HG03558 (cell line): ENCODE results near the gene SRA1.

ENCODE experiments used
- ATAC-seq: cut with Tn5 transposase; IDR thresholded peaks from one replicate; pipeline ENCODE4 v1.9.1; 2021; ENCODE audit warnings: moderate number of reproducible peaks; ENCODE audit not compliant: unreplicated experiment; ENCODE audit errors: extremely low read depth

The SRA1 gene

GRCh38 chr5:140571105-140571504 is 13.8 kb upstream of the SRA1 start:
- no peak for ATAC-seq

GRCh38 chr5:140570488-140570887 is 13.2 kb upstream of the SRA1 start:
- no peak for ATAC-seq

GRCh38 chr5:140570058-140570457 is 12.8 kb upstream of the SRA1 start:
- ATAC-seq: no peak

GRCh38 chr5:140569197-140569596 is 11.9 kb upstream of the SRA1 start:
- no peak for ATAC-seq

GRCh38 chr5:140568443-140569063 is 11.3 kb upstream of the SRA1 start:
- no peak for ATAC-seq

GRCh38 chr5:140567871-140568270 is 10.6 kb upstream of the SRA1 start:
- no peak for ATAC-seq

DNA sequence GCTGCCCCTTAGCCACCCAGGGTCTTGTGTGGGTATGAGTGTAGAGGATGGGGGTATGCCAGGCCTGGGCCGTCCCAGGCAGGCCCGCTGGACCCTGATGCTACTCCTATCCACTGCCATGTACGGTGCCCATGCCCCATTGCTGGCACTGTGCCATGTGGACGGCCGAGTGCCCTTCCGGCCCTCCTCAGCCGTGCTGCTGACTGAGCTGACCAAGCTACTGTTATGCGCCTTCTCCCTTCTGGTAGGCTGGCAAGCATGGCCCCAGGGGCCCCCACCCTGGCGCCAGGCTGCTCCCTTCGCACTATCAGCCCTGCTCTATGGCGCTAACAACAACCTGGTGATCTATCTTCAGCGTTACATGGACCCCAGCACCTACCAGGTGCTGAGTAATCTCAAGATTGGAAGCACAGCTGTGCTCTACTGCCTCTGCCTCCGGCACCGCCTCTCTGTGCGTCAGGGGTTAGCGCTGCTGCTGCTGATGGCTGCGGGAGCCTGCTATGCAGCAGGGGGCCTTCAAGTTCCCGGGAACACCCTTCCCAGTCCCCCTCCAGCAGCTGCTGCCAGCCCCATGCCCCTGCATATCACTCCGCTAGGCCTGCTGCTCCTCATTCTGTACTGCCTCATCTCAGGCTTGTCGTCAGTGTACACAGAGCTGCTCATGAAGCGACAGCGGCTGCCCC is 10.0 kb upstream of the SRA1 start:
- ATAC-seq: no peak

GRCh38 chr5:140566665-140567064 is 9.4 kb upstream of the SRA1 start:
- ATAC-seq: no peak

DNA sequence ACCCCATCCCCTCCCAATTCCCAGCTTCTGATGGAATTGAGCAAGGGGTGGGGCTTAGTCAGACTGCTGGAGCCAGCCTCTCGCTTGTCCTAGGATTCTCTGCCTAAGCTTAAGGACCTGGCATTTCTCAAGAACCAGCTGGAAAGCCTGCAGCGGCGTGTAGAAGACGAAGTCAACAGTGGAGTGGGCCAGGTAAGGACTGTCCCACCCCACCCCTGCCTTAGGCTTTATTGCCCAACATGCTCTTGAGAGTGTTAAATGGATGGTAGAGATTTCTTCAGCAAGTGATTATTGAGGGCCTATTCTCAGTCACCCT is 8.5 kb upstream of the SRA1 start:
- no peak for ATAC-seq

DNA sequence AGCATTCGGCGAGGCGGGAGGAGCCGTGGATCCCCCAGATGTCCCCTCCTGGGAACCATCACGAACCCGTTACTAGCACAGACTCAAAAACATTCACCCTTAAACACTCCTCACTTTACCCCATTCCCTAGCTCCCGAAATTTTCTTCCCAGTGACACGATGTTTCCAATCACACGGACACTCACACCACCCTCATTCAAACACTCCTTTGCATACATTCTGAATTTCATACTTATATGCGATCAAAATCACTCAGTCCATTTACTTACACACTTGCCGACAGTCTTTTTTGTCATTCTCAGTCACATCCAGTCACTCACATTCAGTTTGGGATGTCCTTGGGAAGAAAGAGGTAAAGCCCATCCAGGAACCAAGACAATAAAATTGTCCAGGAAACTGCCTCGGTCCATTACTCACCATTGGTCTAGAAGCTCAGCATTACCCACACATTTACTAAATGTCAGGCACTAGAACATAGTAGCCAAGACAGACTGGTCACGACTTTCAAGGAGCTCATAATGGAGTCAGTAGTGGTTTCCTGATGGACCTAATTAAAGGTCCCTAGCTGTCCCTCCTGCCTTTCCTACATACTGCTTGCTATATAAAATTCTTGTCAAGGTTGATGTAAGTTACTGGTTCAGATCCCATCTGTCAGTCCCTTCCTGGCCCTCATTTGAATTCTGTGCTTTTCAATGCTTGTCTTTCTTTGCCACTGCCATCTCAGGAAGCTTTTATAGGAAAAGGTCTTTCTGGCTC is 7.9 kb upstream of the SRA1 start:
- ATAC-seq: no peak

GRCh38 chr5:140564196-140565023 is 7.1 kb upstream of the SRA1 start, which contains the start of the genes APBB3 and SLC35A4:
TSS of gene APBB3 (minus strand) at chr5:140564598. CDS start at chr5:140564245, 353 bp downstream.
TSS of gene SLC35A4 (plus strand) at chr5:140564828. CDS start at chr5:140567170, 2,342 bp downstream.
- peak; percentile 69 for ATAC-seq

- ATAC-seq: no peak
These were observed 6.3 kb upstream of the SRA1 start for GRCh38 chr5:140563596-140563995.

GRCh38 chr5:140561753-140562523 is 4.7 kb upstream of the SRA1 start:
- ATAC-seq: no peak

- ATAC-seq: no peak
These were observed 3.0 kb upstream of the SRA1 start for GRCh38 chr5:140560227-140560626.

DNA sequence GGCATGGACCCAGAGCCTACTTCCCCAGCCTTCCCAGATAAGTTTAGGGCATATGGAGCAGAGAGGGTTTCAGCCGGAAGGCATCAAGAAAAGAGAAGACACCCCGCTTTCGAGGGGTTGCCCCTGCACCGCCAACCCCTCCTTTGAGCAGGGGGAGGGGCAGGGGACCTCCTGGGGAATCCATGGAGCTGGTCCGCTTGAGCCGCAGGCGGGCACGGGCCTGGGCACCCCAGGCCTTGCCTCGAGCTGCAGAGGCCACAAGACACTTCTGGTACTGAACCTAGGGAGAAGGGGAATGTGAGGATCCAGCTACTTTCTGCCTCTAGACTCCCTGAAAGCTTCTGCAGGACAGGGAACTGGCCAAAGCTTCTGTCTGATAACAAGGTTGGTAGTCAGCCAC is 1.3 kb upstream of the SRA1 start:
- ATAC-seq: no peak

DNA sequence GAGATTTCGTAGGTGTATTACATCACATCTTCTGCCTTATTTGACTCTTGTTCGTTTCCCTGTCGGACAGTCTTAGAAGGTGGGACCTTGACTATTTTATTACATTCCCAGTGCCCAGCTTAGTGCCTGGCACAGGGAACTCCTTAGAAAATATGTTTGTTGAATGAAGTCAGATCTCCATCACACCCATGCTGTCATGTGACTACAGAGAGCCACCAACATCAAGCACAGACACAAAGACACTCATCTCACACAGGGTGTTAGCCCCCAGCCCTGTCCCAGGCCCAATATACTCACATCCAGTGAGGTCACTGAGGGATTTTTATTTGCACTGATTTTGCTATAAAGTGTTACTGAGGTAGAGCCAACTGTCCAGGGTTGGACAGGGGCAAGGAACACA is 692 bp upstream of the SRA1 start:
- ATAC-seq: no peak

GRCh38 chr5:140556438-140556837 is 835 bp downstream of the SRA1 start:
- ATAC-seq: no peak

GRCh38 chr5:140555747-140556312 is 1.4 kb downstream of the SRA1 start:
- ATAC-seq: no peak

DNA sequence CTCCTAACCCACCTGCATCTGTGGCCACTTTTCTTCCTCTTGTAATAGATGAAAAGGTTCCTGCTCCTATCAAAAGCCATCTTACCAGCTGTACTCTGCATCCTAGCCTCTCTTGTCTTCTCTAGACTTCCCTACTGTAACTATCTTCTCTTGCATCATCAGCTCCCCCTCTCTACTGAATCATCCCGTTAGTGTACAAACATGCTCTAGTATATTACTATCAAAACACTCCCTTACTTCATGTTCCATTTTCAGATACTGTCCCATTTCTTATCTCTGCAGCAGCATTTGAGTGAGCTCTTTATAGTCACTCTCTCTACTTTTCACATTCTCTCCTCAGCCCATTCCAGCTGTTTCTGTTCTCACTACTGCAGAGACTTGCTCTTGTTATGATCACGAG is 2.8 kb downstream of the SRA1 start:
- ATAC-seq: no peak

GRCh38 chr5:140553657-140554056 is 3.6 kb downstream of the SRA1 start:
- no peak for ATAC-seq
